ENCODE data around the gene LPAR6.

DNA sequence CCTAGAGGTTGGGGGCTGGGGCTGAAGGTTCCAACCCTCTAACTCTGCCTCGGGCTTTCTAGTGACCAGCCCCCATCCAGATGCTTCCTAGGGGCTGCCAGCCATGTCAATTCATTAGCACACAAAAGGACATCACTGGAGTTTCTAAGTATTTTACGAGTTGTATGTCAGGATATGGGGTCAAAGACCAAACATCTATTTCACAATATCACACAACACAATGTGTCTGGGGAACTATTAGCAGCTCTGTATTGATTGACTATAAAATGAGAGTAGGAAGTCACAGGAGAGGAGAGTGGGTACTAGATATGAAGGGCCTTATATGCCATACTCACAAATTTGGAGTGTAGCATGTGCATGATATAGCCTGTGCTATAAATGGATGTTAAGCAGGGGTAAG lies 42.1 kb downstream of the LPAR6 start:
- no peak for TF ChIP-seq YY1 (IDR thresholded peaks at IDR 0.05; ENCODE audit: insufficient read depth, insufficient read length)
- no peak for TF ChIP-seq SUZ12 (IDR thresholded peaks at IDR 0.05; ENCODE audit: extremely low read depth, insufficient read depth, insufficient read length)
- no peak for TF ChIP-seq ZNF274 (IDR thresholded peaks at IDR 0.05; ENCODE audit: low read depth, low read length)

All from NT2/D1 (cell line).